Measurements from ENCODE around the gene RALGAPA2.

RALGAPA2 gene

DNA sequence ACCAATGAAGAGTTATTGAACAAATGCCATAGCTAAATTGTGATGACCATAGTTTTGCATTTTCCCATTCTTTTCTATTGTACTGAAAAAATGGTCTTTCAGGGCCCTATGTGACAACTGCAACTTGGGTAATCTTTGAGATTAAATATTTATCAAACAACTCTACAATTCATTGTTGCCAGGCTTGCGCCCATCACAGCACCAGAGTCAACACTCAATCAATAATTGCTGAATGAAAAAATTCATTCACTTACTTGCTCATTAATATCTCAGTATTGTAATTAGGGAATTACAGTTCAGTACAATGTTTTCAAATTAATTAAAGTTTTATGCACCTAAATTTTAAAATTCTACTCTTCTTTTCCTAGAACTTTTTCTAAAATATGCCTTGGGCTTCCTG is 7.7 kb upstream of the RALGAPA2 start:
- no peak for DNase-seq

DNA sequence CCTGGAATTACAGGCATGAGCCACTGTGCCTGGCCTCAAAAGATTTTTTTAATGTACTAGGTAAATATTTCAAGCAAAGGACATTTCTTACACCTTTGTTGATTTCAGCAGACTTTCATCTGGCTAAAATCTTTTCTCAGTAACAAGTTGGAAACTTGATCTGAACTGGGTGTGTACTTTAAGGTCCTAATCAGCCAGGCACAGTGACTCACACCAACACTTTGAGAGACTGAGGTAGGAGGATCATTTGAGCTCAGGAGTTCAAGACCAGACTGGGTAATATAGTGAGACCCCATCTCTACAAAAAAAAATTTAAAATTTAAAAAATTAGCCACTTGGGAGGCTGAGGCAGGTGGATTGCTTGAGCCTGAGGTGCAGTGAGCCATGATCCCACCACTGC is 7.0 kb upstream of the RALGAPA2 start:
- no peak for DNase-seq

- no peak for DNase-seq
Measured at GRCh38 chr20:20713244-20713765, 861 bp upstream of the RALGAPA2 start.

DNA sequence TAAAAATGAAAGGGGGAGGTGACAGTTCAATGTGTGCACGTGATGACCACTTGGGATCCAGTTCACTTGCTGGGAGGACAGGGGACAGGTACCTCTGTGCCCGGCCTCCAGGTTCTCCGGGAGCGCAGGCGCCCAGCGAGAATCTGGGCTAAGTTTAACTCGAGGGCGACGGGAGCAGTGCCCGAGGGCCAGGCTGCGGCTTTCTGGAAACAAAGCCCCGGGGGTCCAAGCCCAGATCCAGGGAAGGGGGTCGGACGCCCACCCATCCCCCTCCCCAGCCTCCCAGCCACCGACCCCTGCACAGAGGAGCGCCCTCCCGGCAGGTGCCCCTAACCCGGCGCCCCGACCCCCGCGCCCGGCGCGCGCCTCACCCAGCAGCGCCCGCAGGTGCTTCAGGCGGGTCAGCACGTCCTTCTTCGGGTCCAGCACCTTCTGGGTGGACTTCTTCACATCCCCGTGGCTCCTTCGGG is 405 bp downstream of the RALGAPA2 start:
- DNase-seq = peak; percentile 37 to 57

DNA sequence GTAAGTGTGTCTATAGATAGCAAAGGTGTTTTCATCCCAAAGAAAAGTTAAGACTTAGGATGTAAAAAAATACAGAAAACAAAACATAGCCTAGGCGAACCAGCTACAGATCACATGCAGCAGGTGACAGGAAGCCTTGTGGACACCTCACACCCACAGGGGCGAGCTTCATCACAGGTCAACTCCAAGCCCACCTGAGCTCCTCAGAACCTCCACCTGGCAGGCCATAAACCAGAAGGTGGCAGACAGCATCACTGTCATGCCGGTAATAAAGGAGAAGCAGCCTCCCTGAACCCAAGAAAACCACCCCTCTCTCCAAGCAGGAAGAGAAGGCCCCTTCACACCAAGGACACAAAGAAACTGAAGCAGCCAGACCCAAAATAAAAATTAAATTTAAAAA is 1.0 kb downstream of the RALGAPA2 start:
- DNase-seq = peak in 1 of 2 experiments; percentile 15

DNA sequence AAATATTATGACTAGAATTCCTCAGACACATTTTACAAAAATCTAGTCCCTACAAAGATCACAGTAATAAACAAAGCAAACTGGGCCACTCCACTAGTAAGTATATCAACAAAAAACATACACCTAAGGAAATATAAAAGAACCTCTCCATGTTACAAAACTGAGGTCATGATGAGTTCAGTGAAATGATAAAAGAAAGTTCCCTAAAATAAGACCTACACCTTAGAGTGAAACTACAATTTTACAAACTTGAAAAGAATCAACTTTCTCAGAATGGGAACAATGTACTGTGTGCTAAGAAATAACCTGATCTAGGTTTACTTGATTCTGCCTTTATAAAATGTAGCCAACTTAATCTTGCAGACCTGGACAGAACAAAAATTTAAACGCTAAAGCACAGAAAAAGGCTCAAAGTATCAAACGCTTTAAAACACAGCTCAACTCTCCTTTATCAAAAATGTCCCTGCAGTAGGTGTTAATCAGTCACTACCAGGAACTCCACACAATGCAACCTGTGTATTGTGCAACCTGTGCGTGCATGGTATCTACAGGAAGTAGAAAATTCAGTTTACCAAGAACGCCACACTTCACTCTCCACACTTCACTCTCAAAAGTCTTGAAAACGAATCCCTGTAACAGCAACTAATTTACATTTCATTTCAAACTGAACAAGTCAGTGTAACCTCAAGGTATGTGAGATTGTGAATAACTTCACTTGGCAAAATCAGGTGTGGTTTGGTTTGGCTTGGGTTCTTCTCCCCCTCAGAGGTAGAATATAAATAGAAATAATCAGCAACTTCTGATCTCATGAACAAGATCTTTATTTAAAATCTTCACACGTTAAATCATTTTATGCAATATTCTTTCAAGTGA is 1.8 kb downstream of the RALGAPA2 start:
- no peak for DNase-seq

GRCh38 chr20:20709887-20710286 is 2.6 kb downstream of the RALGAPA2 start:
- no peak for DNase-seq

GRCh38 chr20:20706285-20706684 is 6.2 kb downstream of the RALGAPA2 start:
- DNase-seq = no peak

GRCh38 chr20:20702330-20703245 is 9.9 kb downstream of the RALGAPA2 start:
- DNase-seq = no peak

DNA sequence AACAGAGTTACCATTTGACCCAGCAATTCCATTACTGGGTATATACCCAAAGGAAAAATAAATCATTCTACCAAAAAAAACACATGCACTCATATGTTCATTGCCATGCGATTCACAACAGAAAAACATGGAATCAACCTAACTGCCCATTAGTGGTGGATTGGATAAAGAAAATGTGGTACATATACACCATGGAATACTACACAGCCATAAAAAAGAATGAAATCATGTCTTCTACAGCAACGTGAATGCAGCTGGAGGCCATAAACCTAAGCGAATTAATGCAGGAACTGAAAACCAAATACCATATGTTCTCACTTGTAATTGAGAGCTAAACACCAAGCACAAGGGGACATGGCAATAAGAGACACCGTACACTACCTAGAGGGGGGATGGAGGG is 12.5 kb downstream of the RALGAPA2 start:
- no peak for DNase-seq

DNA sequence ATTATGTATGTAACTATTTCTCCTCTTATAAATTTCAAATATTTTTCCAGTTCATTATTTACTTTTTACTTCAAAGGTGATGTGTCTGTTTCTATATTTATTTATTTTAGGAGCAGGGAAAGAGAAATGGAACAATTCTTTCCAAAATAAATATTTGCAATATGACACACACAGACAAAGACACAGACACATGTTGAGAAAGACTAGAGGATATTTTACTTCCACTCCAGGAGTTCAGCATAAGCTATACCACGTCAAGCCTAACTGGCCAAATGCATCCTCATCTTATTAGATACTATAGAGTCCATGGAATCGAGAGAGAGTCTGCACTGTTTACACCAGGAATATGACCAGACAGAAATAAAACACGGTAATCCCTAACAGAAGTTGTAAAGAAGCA is 13.3 kb downstream of the RALGAPA2 start:
- DNase-seq = peak; percentile 17 to 43

- DNase-seq = no peak
Measured at GRCh38 chr20:20697325-20697845, 15.1 kb downstream of the RALGAPA2 start.

DNA sequence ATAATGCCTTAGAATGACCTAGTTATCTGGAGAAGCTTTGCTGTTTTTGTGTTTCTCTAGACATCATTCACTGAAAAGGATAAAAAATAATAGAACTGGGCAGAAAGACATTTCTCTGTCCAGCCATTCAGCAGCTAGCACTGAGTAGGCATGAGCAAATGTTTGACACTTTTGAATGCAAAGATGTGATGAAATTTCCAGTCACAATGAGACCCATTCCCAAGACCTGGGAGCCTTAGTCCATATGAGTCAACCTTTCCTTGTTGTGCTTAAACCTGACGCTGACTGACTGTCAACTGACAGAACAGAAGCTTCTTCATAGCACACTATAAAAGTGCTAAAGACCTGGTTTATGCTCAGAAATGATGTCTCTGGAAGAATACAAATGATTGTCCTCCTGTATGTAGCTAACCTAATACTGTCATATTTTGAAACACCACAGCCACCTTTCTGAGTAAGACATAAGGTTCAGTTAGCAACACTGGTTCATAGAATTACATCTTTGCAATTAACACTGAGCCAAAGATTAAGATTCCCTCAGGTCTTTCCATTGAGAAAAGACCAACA is 17.1 kb downstream of the RALGAPA2 start:
- DNase-seq = no peak

DNA sequence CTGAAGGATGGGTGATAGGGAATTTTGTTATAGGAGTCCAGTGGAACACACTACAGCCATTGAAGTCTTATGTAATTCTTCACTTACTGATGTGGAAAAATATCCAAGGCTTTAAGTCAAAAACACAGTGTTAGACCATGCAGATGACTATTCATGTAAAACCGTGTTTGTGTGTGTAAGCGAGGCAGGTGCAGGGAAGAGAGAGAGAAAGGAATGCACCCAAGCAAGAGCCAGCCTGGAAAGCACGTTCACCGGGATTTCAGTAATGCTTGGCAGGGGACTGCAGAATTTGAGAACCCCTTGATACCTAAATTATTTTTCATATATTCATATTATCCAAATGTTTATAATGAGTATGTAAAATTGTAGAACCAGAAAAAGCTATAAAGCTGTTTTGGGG is 17.9 kb downstream of the RALGAPA2 start:
- no peak for DNase-seq

- no peak for DNase-seq
Measured at GRCh38 chr20:20692587-20692986, 19.9 kb downstream of the RALGAPA2 start.

GRCh38 chr20:20691477-20692235 is 20.8 kb downstream of the RALGAPA2 start:
- DNase-seq = no peak

DNA sequence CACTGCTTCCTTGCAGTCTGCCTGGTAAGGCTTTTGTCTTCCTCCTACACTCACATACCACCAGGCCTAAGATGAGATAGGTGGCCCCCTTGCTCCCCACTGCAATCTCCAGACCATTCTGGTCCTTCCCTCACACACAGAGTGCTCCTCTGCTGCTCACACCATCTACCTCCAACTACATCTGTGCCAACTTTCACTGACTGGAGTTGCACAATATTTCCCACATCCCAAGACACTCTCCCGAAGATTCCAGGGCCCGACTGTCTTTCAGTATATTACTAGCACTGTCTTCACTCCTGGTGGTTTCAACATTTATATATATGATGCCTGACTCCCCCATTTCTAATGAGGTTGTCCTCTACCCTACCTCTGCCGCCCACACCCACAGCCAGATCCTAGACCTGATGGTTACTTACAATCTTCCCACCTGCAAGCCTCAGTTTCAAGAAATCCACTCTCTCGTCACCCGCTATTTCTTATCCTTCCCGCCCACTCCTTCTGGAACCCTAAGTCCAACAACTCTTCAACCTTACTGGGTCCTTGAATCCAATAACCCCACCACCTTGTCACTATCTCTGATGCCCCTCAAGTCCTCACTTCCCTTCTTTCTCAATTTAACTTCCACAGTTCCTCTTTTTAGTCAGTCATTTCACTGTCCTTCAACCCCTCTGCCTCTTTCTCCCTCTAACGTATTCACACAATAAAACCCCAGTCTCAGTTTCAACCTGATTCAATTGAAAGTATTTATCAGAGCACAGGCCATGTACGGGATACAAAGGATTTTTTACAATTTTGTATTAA is 21.6 kb downstream of the RALGAPA2 start:
- DNase-seq = no peak

DNA sequence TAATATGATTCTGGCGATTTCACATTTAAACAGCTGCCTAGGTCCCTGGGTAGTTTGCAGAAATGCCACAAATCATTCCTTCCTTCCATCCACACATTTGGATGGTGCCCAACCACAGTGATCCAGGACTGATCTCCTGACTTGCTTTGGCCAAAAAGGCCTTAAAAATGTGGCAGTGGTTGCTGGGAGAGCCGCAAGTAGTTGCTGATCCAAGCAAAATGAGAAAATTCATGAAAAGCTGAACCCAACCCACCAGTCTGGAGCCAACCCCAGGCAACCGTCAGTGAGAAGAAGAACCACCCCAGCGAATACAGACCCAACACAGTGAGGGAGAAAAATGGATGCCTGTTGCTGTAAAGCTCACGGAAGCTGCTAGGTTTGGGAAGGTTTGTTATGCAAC is 25.1 kb downstream of the RALGAPA2 start:
- no peak for DNase-seq

DNA sequence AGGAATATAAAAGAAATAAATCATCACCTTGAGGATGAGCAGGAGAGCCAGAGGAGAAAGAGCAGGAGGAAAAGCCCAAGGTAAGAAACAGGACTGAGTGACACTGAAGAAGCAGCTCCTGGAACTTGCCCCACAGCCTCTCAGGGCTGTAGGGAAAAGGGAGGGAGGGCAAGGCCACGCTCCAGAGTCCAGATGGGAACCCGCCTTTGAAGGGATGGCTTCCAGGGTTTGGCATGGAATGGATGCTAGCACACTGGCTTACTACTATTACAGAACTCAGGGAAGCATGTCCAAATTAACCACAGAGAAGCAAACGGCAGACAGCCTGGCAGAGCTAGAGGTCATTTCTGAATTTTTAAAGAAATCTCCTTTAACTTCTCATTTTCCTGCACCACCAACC is 26.8 kb downstream of the RALGAPA2 start:
- DNase-seq = no peak

GRCh38 chr20:20683481-20684321 is 28.7 kb downstream of the RALGAPA2 start:
- DNase-seq = no peak

Measured in SHP77 (cell line).